RWPE1 (cell line): ENCODE measurements around the gene GRK6.

Source experiments
- CTCF ChIA-PET: fragments of 350-600 bp; sonication (Branson Sonifier 250); formaldehyde crosslinking; extraction: SDS; loops from one replicate; lab custom pipeline; 2021; lab: Yijun Ruan, JAX
- POLR2A ChIA-PET: fragments of 400-600 bp; formaldehyde crosslinking; extraction: SDS; loops from one replicate; lab custom pipeline; 2020; ENCODE audit warnings: antibody characterized with exemption; ENCODE audit not compliant: low non-redundant PET; lab: Yijun Ruan, JAX
- DNase-seq: peaks from one replicate; pipeline ENCODE4 v3.0.0; 2012; ENCODE audit warnings: low spot score
- H3K27ac ChIP-seq: fragments of 450-650 bp; 2 replicates; pipeline ENCODE4 v1.5.1; 2017
- CTCF ChIP-seq: fragments of 450-650 bp; conservative IDR thresholded peaks from 2 replicates; pipeline ENCODE4 v1.5.1; 2017; ENCODE audit warnings: low read depth, mild to moderate bottlenecking

The GRK6 gene

DNA sequence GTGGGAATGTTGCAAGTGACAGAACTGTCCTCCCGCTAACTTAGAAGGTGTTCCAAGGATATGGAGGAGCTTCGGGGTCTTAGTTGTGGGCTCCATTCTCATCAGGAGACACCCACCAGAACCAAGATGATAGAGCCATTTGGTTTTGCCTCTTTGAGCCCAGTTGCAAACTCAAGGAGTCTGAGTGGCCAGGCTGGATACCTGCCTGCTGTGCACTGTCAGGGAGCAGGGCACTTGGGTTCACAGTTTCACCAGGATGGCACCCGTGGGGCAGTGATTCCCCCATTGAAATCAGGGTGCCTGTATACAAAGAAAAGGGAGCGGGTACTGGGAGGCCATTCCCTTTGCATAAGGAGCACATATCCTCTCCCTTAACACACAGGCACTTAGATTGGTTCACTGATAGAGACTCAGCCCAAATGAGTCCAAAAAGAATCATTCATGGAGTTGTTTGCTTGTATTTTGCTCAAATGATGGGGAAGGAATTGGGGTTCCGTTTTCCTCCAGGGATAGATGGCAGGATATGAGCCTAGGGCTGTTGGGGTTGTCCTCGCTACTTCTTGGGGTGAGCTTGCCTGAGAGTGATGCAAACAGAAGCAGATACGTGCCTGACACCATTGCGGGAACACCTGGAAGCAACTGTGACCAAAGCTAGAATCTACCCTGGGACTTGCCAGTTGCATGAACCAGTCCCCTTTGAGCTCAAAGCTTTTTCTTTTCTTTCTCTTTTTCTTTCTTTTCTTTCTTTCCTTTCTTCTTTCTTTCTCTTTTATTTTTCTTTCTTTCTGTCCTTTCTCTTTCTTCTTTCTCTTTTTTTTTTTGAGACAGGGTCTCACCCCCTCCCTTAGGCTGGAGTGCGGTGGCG lies 18.8 kb downstream of the GRK6 start:
- DNase-seq, result no peak
- H3K27ac ChIP-seq, result peak overlapping the region; percentile 88
- CTCF ChIA-PET, result interaction anchor here (1.5 to 12.5 kb wide), 4 partner anchors 9 to 42 kb away, joined by 4 to 148 read pairs (median 12); no protein-coding TSS in a partner anchor
- no peak for TF ChIP-seq CTCF
- POLR2A ChIA-PET, result interaction anchor here (0.6 kb wide), 1 partner anchor 19 kb away, joined by 3 read pairs; no protein-coding TSS in a partner anchor

GRCh38 chr5:177445917-177446199 lies 19.4 kb downstream of the GRK6 start:
- ChIA-PET POLR2A (no interaction called here), CTCF (interaction anchor here (0.6 to 12.5 kb wide), 6 partner anchors 9 to 162 kb away, joined by 4 to 148 read pairs (median 6); no protein-coding TSS in a partner anchor)
- no peak for TF ChIP-seq CTCF
- H3K27ac ChIP-seq, result peak overlapping the region; percentile 88
- DNase-seq, result no peak

DNA sequence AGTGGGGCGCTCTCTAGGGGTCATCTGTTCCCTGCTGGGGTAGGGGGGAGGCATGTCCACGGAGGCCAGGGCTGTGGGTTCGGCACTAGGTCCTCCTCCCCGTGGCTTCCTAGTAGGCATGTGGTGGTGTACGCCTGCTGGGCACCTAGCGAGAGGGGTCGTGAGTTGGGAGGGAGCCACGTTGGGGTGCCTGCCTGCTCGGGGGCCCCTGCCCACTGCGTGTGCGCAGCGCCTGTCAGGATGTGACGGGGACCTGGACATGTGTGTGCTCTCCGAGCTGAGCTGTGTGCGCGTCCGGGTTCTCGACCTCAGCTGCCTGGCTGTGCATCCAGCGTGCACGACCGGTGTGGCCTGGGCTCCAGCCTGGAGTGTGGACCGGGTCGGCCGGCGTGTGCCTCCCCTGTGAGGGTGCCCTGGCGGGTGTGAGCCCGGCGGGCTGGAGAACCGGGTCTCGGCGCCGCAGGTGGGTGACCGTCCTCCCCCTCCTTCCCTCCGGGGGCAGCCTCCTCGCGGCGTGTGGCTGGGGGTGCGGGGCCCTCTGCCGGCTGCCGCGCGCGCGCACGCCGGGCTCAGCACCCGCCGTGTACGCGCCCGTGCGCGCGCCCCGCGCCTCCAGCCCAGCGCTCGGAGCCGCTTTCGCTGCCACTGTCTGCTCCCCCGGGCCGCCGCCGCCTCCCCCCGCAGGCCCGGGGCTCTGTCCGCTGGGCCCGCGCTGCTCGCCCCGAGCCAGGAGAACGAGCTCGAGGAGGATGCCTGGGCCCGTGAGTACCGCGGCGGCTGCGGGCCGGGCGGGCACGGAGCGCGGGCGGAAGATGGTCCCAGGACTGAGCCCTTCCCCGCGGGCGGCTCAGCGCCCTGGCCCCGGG lies 20.0 kb downstream of the GRK6 start, which contains the start of gene PRR7:
Gene PRR7 (plus strand): TSS at position 615 of the 866 bp plus-strand sequence. CDS start 8,254 bp downstream, outside the sequence.
- ChIA-PET CTCF (interaction anchor here (0.6 to 12.5 kb wide), 8 partner anchors 8 to 161 kb away, joined by 3 to 148 read pairs (median 5); partner anchors contain the start of gene RGS14), POLR2A (interaction anchor here (1.7 kb wide), 1 partner anchor 20 kb away, joined by 11 read pairs; the partner anchor contains the start of gene GRK6)
- peak; percentile 76 for DNase-seq
- H3K27ac ChIP-seq, result peak within 1 kb of the TSS; percentile 88
- TF ChIP-seq CTCF, result no peak

DNA sequence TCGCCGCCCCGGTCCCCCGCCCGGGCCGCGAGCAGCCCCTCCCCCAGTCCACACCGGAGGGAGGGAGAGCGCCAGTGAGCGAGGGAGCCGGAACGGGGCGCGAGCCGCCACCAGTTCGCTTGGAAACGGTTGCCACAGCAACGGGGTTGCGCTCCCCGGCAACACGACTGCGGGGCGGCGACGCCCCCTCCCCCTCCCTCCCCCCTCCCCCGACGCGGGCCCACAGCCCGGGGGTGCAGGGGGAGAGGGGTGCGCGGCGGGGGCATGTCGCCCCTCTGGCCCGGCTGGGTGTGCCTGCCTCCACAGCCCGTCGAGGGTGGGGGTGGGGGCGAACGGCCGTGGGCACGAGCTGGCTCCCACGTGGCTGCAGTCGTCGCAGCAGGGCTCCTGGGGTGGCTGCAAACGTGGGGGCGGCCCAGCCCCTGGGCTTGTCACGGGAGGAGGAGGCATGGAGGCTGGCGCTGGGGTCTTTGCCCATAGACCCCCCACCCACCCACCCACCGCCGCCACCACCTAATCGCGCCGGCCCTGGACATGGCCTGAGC lies 20.7 kb downstream of the GRK6 start:
- H3K27ac ChIP-seq, result peak overlapping the region; percentile 88
- POLR2A ChIA-PET, result interaction anchor here (0.8 to 1.7 kb wide), 4 partner anchors 17 to 45 kb away, joined by 3 to 11 read pairs (median 5); partner anchors contain the start of gene GRK6
- DNase-seq, result peak; percentile 64
- CTCF ChIA-PET, result interaction anchor here (0.6 to 12.5 kb wide), 8 partner anchors 10 to 137 kb away, joined by 3 to 148 read pairs (median 4); partner anchors contain the start of gene RGS14
- TF ChIP-seq CTCF, result no peak

- peak; percentile 13; the same call in 1 of the 2 replicates for TF ChIP-seq CTCF
- DNase-seq, result peak; percentile 92
- H3K27ac ChIP-seq, result peak overlapping the region; percentile 88
These were observed 21.3 kb downstream of the GRK6 start for GRCh38 chr5:177447611-177448243.

More at GRCh38 chr5:177447611-177448243, 21.3 kb downstream of the GRK6 start:
- ChIA-PET POLR2A (interaction anchor here (0.8 to 1.7 kb wide), 4 partner anchors 18 to 45 kb away, joined by 3 to 11 read pairs (median 5); partner anchors contain the start of gene GRK6), CTCF (interaction anchor here (0.8 to 12.5 kb wide), 6 partner anchors 9 to 138 kb away, joined by 4 to 148 read pairs (median 7); no protein-coding TSS in a partner anchor)
